Right lobe of liver (tissue), 4 donors: ENCODE measurements around the gene MAPK14.

Experiments
- POLR2A ChIP-seq: fragments of 450-650 bp; IDR thresholded peaks from one replicate; pipeline ENCODE4 v1.6.1; 2017; ENCODE audit warnings: antibody characterized with exemption, mild to moderate bottlenecking
- TF ChIP-seq, protein P1 (sequence below), 4 donors: fragments of 200-600 bp in 3 of 4; fragments of 450-650 bp in 1 of 4; IDR thresholded peaks; one replicate each; pipeline versions ENCODE4 v1.5.1 to v1.8.0; 2016 to 2022; ENCODE audit warnings: antibody characterized with exemption in 4 of 4, mild to moderate bottlenecking in 2 of 4
- donor health status: DM: no; HTN: no; CAD: no.
- donor health status: DM: no; HTN: no; CAD: no.
- donor health status: DM: no; HTN: yes; CAD: no.

DNA sequence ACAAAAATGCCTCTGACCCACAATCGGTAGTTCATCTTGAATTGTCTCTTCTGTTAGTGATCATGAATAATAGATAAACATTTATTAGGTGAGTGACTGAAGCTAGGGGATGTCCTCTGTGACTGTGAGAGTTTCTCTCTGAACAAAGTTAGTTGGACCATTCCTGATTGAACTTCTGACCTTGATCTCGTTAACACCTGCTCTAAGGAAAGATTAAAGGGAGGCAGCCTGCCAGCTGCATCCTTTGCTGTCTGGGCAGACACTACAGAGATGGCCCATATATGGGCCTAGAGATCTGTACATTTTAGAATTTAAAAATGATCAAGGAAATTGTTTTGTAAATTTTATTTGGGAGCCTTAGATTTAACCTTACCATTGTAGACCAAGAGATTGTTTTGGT lies 27.3 kb downstream of the MAPK14 start:
- TF ChIP-seq POLR2A: no peak
- TF ChIP-seq, protein P1, sequence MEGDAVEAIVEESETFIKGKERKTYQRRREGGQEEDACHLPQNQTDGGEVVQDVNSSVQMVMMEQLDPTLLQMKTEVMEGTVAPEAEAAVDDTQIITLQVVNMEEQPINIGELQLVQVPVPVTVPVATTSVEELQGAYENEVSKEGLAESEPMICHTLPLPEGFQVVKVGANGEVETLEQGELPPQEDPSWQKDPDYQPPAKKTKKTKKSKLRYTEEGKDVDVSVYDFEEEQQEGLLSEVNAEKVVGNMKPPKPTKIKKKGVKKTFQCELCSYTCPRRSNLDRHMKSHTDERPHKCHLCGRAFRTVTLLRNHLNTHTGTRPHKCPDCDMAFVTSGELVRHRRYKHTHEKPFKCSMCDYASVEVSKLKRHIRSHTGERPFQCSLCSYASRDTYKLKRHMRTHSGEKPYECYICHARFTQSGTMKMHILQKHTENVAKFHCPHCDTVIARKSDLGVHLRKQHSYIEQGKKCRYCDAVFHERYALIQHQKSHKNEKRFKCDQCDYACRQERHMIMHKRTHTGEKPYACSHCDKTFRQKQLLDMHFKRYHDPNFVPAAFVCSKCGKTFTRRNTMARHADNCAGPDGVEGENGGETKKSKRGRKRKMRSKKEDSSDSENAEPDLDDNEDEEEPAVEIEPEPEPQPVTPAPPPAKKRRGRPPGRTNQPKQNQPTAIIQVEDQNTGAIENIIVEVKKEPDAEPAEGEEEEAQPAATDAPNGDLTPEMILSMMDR (IDR thresholded peaks at IDR 0.05): no peak
